Activated CD8-positive, alpha-beta memory T cell treated with anti-CD3 and anti-CD28 coated beads, Interleukin-2, amount 50 U/mL, for 48 hours (primary cell): Measurements from ENCODE around the gene MMP17.
"Not testable (repeated sequence)": the region's sequence is repeated elsewhere in the genome, so short reads cannot be mapped to it uniquely, and the experiment has no call there.

ENCODE experiments used
- DNase-seq: peaks from one replicate; pipeline ENCODE4 v3.0.0-alpha.2; 2020

MMP17 gene

GRCh38 chr12:131867471-131867870 is 39.3 kb downstream of the MMP17 start:
- DNase-seq, result no peak

GRCh38 chr12:131867891-131868675 is 39.9 kb downstream of the MMP17 start:
- no peak for DNase-seq

- DNase-seq, result no peak
Measured at GRCh38 chr12:131869871-131870418, 41.8 kb downstream of the MMP17 start.

GRCh38 chr12:131871677-131872076 is 43.5 kb downstream of the MMP17 start:
- no peak for DNase-seq

- no peak for DNase-seq
Measured at GRCh38 chr12:131872154-131873051, 44.2 kb downstream of the MMP17 start.

GRCh38 chr12:131873293-131873692 is 45.1 kb downstream of the MMP17 start:
- no peak for DNase-seq

- DNase-seq, result not testable (repeated sequence)
Measured at GRCh38 chr12:131874972-131875371, 46.8 kb downstream of the MMP17 start.

GRCh38 chr12:131877216-131877615 is 49.0 kb downstream of the MMP17 start:
- DNase-seq, result not testable (repeated sequence)

- DNase-seq, result not testable (repeated sequence)
Measured at GRCh38 chr12:131878436-131878835, 50.2 kb downstream of the MMP17 start.

- no peak for DNase-seq
Measured at GRCh38 chr12:131882804-131883520, 54.8 kb downstream of the MMP17 start.

- DNase-seq, result no peak
Measured at GRCh38 chr12:131883521-131883900, 55.3 kb downstream of the MMP17 start.

- not testable (repeated sequence) for DNase-seq
Measured at GRCh38 chr12:131885076-131885475, 56.9 kb downstream of the MMP17 start.

- no peak for DNase-seq
Measured at GRCh38 chr12:131885543-131886057, 57.4 kb downstream of the MMP17 start.

- not testable (repeated sequence) for DNase-seq
Measured at GRCh38 chr12:131891722-131892121, 63.5 kb downstream of the MMP17 start.

GRCh38 chr12:131892711-131893604 is 64.8 kb downstream of the MMP17 start:
- no peak for DNase-seq

- DNase-seq, result no peak
Measured at GRCh38 chr12:131893605-131894312, 65.6 kb downstream of the MMP17 start.

- DNase-seq, result peak; percentile 97
Measured at GRCh38 chr12:131894313-131894860, 66.2 kb downstream of the MMP17 start, which contains the start of gene ULK1. ULK1 (plus strand) TSS chr12:131894622; CDS start chr12:131895002, 380 bp downstream.

- DNase-seq, result no peak
Measured at GRCh38 chr12:131894981-131895639, 66.9 kb downstream of the MMP17 start.

- DNase-seq, result no peak
Measured at GRCh38 chr12:131895640-131896079, 67.5 kb downstream of the MMP17 start.
